K562 (cell line): ENCODE measurements around the gene VPS35L. TPM values are rescaled to one million over a fixed set of nuclear protein-coding genes. Genes with fewer than 3 reads are reported as not detected.

Source experiments
- ATAC-seq: fragments of 200-7000 bp; cut with Tn5 transposase; 3 replicates; pipeline ENCODE4 v1.9.1; 2020; ENCODE audit warnings: moderate library complexity
- BruUV-seq: library from RNA; stranded (reverse); fragments of 400-500 nt; replicated peaks from 2 replicates; lab custom pipeline; 2021; lab: Mats Ljungman, UMichigan
- CTCF ChIA-PET: fragments of 300-600 bp; formaldehyde crosslinking; extraction: SDS; loops from one replicate; lab custom pipeline; 2021; ENCODE audit warnings: low intra/inter-chr PET ratio; lab: Yijun Ruan, JAX
- POLR2A ChIA-PET: fragments of 300-600, 350-650 bp; sonication (Branson Sonifier 250); formaldehyde crosslinking; extraction: SDS; loops from one replicate; lab custom pipeline; 2021; ENCODE audit warnings: antibody characterized with exemption, inconsistent platforms; lab: Yijun Ruan, JAX
- DNase-seq, 4 experiments: peaks; one replicate each; pipeline versions ENCODE4 v3.0.0 to v3.0.0-alpha.2; 2011 to 2018; ENCODE audit warnings: low spot score in 3 of 4, mixed read lengths in 3 of 4; ENCODE audit errors: extremely low read depth in 1 of 4
- FAIRE-seq: peaks from 2 replicates; lab custom pipeline; 2011; peaks lifted over from hg19 to GRCh38; lab: Jason Lieb, UNC
- H2AFZ ChIP-seq: 2 replicates; pipeline ENCODE4 v1.6.0; 2011; ENCODE audit warnings: low read depth, low read length, control low read depth, inconsistent platforms
- H3K27ac ChIP-seq: fragments of 200-600 bp; 3 replicates; pipeline ENCODE4 v1.8.0; 2011; ENCODE audit warnings: low read depth, mild to moderate bottlenecking, control low read depth, inconsistent platforms, low read length, moderate library complexity, mixed read lengths; ENCODE audit errors: extremely low read depth
- H3K27me3 ChIP-seq, 2 experiments: fragments of 300-600 bp in 1 of 2; 2 replicates in 1 of 2; 3 replicates in 1 of 2; pipeline versions ENCODE4 v1.6.0 to v1.8.0; 2011; ENCODE audit warnings: inconsistent platforms in 2 of 2, low read length in 2 of 2, mild to moderate bottlenecking in 1 of 2, mixed read lengths in 1 of 2, moderate library complexity in 1 of 2; ENCODE audit not compliant: control insufficient read depth in 2 of 2, insufficient read depth in 2 of 2
- H3K36me3 ChIP-seq: fragments of 300-600 bp; 3 replicates; pipeline ENCODE4 v1.8.0; 2011; ENCODE audit warnings: mild to moderate bottlenecking, low read length, inconsistent platforms; ENCODE audit not compliant: control insufficient read depth, insufficient read depth
- H3K4me1 ChIP-seq, 2 experiments: fragments of 200-600 bp in 1 of 2; replicated peaks in 1 of 2; 2 replicates in 1 of 2; 3 replicates in 1 of 2; pipeline versions ENCODE4 v1.5.1 to v1.8.0; 2011; ENCODE audit warnings: inconsistent platforms in 2 of 2, low read length in 2 of 2, mild to moderate bottlenecking in 1 of 2, mixed read lengths in 1 of 2, moderate library complexity in 1 of 2; ENCODE audit not compliant: control insufficient read depth in 2 of 2, insufficient read depth in 2 of 2
- H3K4me2 ChIP-seq: 2 replicates; pipeline ENCODE4 v1.6.1; 2011; ENCODE audit warnings: low read length, control low read depth, inconsistent platforms, mixed read lengths; ENCODE audit not compliant: insufficient read depth
- H3K4me3 ChIP-seq: fragments of 200-600 bp; sonication (generic), shearing (Covaris generic); 2 replicates; pipeline ENCODE4 v1.5.1; 2016; ENCODE audit warnings: control low read depth, inconsistent platforms
- H3K79me2 ChIP-seq: fragments of 200-600 bp; 3 replicates; pipeline ENCODE4 v1.8.0; 2011; ENCODE audit warnings: low read length, inconsistent platforms; ENCODE audit not compliant: control insufficient read depth, insufficient read depth
- H3K9ac ChIP-seq, 2 experiments: 2 replicates each; pipeline versions ENCODE4 v1.6.0 to v1.6.1; 2011; ENCODE audit warnings: low read depth in 2 of 2, low read length in 2 of 2, control low read depth in 1 of 2, inconsistent platforms in 1 of 2, mild to moderate bottlenecking in 1 of 2, mixed read lengths in 1 of 2; ENCODE audit not compliant: insufficient read depth in 1 of 2
- H3K9me1 ChIP-seq: one replicate; pipeline ENCODE4 v1.6.0; 2011; ENCODE audit warnings: inconsistent platforms, mild to moderate bottlenecking, low read length, moderate library complexity; ENCODE audit not compliant: control insufficient read depth, insufficient read depth
- H3K9me3 ChIP-seq: replicated peaks from 2 replicates; pipeline ENCODE4 v1.5.1; 2011; ENCODE audit warnings: low read depth, low read length, inconsistent platforms; ENCODE audit not compliant: control insufficient read depth, insufficient read depth
- H4K20me1 ChIP-seq: replicated peaks from 2 replicates; pipeline ENCODE4 v1.6.1; 2011; ENCODE audit warnings: low read length, inconsistent platforms, mixed read lengths; ENCODE audit not compliant: control insufficient read depth, insufficient read depth
- CREB1 ChIP-seq, 2 experiments: sonication (generic) in 1 of 2; formaldehyde crosslinking in 1 of 2; IDR thresholded peaks; 2 replicates each; pipeline versions ENCODE4 v1.6.1 to v1.8.0; 2012 to 2022; ENCODE audit warnings: inconsistent platforms in 1 of 2, mild to moderate bottlenecking in 1 of 2, missing genetic modification reagents in 1 of 2, moderate library complexity in 1 of 2
- EP400 ChIP-seq: fragments of 450-650 bp; IDR thresholded peaks from 2 replicates; pipeline ENCODE4 v1.6.1; 2017; ENCODE audit warnings: antibody characterized with exemption, mild to moderate bottlenecking, moderate library complexity
- POLR2AphosphoS2 ChIP-seq: IDR thresholded peaks from 2 replicates; pipeline ENCODE4 v1.6.1; 2012; ENCODE audit warnings: low read length, improper control_type of control experiment
- SETDB1 ChIP-seq: IDR thresholded peaks from one replicate; pipeline ENCODE4 v1.6.1; 2012; ENCODE audit warnings: low read length, control low read depth, inconsistent platforms
- ZNF431 ChIP-seq: sonication (generic); formaldehyde crosslinking; IDR thresholded peaks from 2 replicates; pipeline ENCODE4 v1.8.0; 2022; ENCODE audit warnings: mild to moderate bottlenecking, missing genetic modification reagents
- WGBS: fragments of 100-300 bp; shearing (Covaris generic); methylation state at CpG from one replicate; pipeline ENCODE4 v1.1.6; 2016; ENCODE audit warnings: low coverage, mixed read lengths; ENCODE audit not compliant: insufficient coverage; ENCODE audit errors: missing lambda C conversion rate; 5-methylcytosine and 5-hydroxymethylcytosine counted together
- in situ Hi-C: fragments of 300-500 bp; cut with MboI; formaldehyde crosslinking; loops from 4 replicates; pipeline ENCODE4 v1.15.0; 2018; ENCODE audit warnings: inconsistent platforms, mixed read lengths
- intact Hi-C: fragments of 100-400 bp; cut with micrococcal nuclease; formaldehyde crosslinking; loops from 2 replicates; pipeline ENCODE4 v1.14.2; 2022
- polyA plus RNA-seq, 8 experiments: library from polyadenylated mRNA; depleted of rRNA in 4 of 8; stranded (reverse) in 5 of 8; unstranded in 3 of 8; fragments of >200 nt; fragmentation: Nextera tagmentation in 2 of 8; fragmentation: Illumina TruSeq in 1 of 8; extraction: Ambion mirVana in 2 of 8; extraction: Trizol in 1 of 8; gene quantifications; 2 replicates each; pipeline versions ENCODE4 v1.2.1 to v1.2.3, GENCODE V29; 2011 to 2014; ENCODE audit warnings: inconsistent platforms in 1 of 8, missing spikeins in 1 of 8
- total RNA-seq, 7 experiments: library from RNA; depleted of rRNA in 6 of 7; stranded (reverse); fragments of >200 nt in 6 of 7; fragmentation: Illumina TruSeq in 2 of 7; extraction: Trizol in 2 of 7; gene quantifications; 2 replicates each; pipeline versions ENCODE4 v1.2.1 to v1.2.3, GENCODE V29; 2011 to 2021; ENCODE audit warnings: low replicate concordance in 1 of 7
- TF ChIP-seq, protein P1 (sequence below): fragments of 250-450 bp; sonication (Bioruptor Pico); IDR thresholded peaks from 2 replicates; pipeline ENCODE4 v1.5.0; 2021; ENCODE audit warnings: mild to moderate bottlenecking, borderline replicate concordance

The VPS35L gene
- total and polyA plus RNA-seq, 9 of the 15 experiments (the other 6 are each of a cell fraction or from before 2014, with no cell fraction given): 10.2 to 30.4 (median 20.1) TPM

GRCh38 chr16:19745286-19746010 is 189.9 kb downstream of the VPS35L start:
- ATAC-seq (no peak), FAIRE-seq (no peak), DNase-seq (no peak)
- no peaks in the 10 kb centered on the region for H4K20me1 ChIP-seq
- POLR2A ChIA-PET: interaction anchor here (0.7 to 1.3 kb wide), 2 partner anchors 13 to 21 kb away, joined by 3 read pairs; no protein-coding TSS in a partner anchor
- intact Hi-C loops: no loop called here
- H2AFZ ChIP-seq: no peak overlapping the region
- H3K36me3 ChIP-seq: no peaks in the 10 kb centered on the region
- H3K9me3 ChIP-seq: no peaks in the 10 kb centered on the region
- in situ Hi-C loops: no loop called here
- TF ChIP-seq, protein P1, sequence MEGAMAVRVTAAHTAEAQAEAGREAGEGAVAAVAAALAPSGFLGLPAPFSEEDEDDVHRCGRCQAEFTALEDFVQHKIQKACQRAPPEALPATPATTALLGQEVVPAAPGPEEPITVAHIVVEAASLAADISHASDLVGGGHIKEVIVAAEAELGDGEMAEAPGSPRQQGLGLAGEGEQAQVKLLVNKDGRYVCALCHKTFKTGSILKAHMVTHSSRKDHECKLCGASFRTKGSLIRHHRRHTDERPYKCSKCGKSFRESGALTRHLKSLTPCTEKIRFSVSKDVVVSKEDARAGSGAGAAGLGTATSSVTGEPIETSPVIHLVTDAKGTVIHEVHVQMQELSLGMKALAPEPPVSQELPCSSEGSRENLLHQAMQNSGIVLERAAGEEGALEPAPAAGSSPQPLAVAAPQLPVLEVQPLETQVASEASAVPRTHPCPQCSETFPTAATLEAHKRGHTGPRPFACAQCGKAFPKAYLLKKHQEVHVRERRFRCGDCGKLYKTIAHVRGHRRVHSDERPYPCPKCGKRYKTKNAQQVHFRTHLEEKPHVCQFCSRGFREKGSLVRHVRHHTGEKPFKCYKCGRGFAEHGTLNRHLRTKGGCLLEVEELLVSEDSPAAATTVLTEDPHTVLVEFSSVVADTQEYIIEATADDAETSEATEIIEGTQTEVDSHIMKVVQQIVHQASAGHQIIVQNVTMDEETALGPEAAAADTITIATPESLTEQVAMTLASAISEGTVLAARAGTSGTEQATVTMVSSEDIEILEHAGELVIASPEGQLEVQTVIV: no peak
- TF ChIP-seq CREB1 (IDR thresholded peaks at IDR 0.05): no peak
- TF ChIP-seq CREB1 (CRISPR knock-in tag; IDR thresholded peaks at IDR 0.05): no peak
- no peak for TF ChIP-seq POLR2AphosphoS2
- TF ChIP-seq SETDB1: no peak
- TF ChIP-seq ZNF431 (CRISPR knock-in tag): no peak
- no peak for TF ChIP-seq EP400
- H3K9me1 ChIP-seq: no peaks in the 10 kb centered on the region
- 63% methylated on average over 9 of the region's 9 CpGs for WGBS
- H3K4me2 ChIP-seq: no peak overlapping the region
- H3K79me2 ChIP-seq: no peaks in the 10 kb centered on the region
- CTCF ChIA-PET: no interaction called here
- no peaks in the 10 kb centered on the region for H3K27me3 ChIP-seq
- peaks cover 4 to 10% of the 10 kb centered on the region in 2 experiments; a peak in 3 of 5 replicates for H3K4me1 ChIP-seq
- H3K9ac ChIP-seq: no peak overlapping the region
- no peak overlapping the region for H3K4me3 ChIP-seq
- no TSS peak for BruUV-seq
- no peak overlapping the region for H3K27ac ChIP-seq
